ENCODE data around the gene INSRR. TPM values are rescaled to one million over a fixed set of nuclear protein-coding genes. Genes with fewer than 3 reads are reported as not detected.

Gene INSRR
- total and polyA plus RNA-seq, 2 of the 8 experiments (the other 6 are each of a cell fraction or from before 2014, with no cell fraction given): 0.02 TPM; not detected in 1

- TF ChIP-seq CHD7 (IDR thresholded peaks at IDR 0.05; ENCODE audit: insufficient replicate concordance, low read length) (no peak), EGR1 (IDR thresholded peaks at IDR 0.05; ENCODE audit: borderline replicate concordance, low read depth, low read length) (no peak), CREB1 (IDR thresholded peaks at IDR 0.05) (no peak), SP1 (IDR thresholded peaks at IDR 0.05; ENCODE audit: low read depth, low read length) (no peak), ASH2L (IDR thresholded peaks at IDR 0.05; ENCODE audit: low read length) (no peak), TEAD4 (IDR thresholded peaks at IDR 0.05; ENCODE audit: low read depth, low read length) (no peak), RBBP5 (IDR thresholded peaks at IDR 0.05; ENCODE audit: borderline replicate concordance, low read depth, low read length) (no peak), HDAC2 (IDR thresholded peaks at IDR 0.05; ENCODE audit: borderline replicate concordance in 1 of 2, low read depth in 2 of 2, low read length in 2 of 2) (no peak), GABPA (IDR thresholded peaks at IDR 0.05; ENCODE audit: borderline replicate concordance, insufficient read depth, low read length) (no peak), JUN (IDR thresholded peaks at IDR 0.05; ENCODE audit: low read depth, low read length) (no peak)
These were observed 44.2 kb downstream of the INSRR start (continued) for GRCh38 chr1:156814571-156815260.
